ENCODE results near the gene RPS3. TPM values are rescaled to one million over a fixed set of nuclear protein-coding genes. Genes with fewer than 3 reads are reported as not detected.
"Not testable (repeated sequence)": the region's sequence is repeated elsewhere in the genome, so short reads cannot be mapped to it uniquely, and the experiment has no call there.

RPS3 gene
- total RNA-seq, 1 donor, result 6,603 TPM

GRCh38 chr11:75409971-75410370 lies 10.7 kb downstream of the RPS3 start:
- not testable (repeated sequence) for DNase-seq (ENCODE audit: low read depth in 2 of 3, low spot score in 2 of 3)

GRCh38 chr11:75413146-75413545 lies 13.8 kb downstream of the RPS3 start:
- not testable (repeated sequence) for DNase-seq (ENCODE audit: low read depth in 2 of 3, low spot score in 2 of 3)

- DNase-seq (ENCODE audit: low read depth in 2 of 3, low spot score in 2 of 3), result no peak
These were observed 14.5 kb downstream of the RPS3 start for GRCh38 chr11:75413864-75414263.

GRCh38 chr11:75420224-75421034 lies 21.1 kb downstream of the RPS3 start:
- DNase-seq (ENCODE audit: low read depth in 2 of 3, low spot score in 2 of 3), result no peak

GRCh38 chr11:75421035-75421602 lies 21.8 kb downstream of the RPS3 start:
- no peak for DNase-seq (ENCODE audit: low read depth in 2 of 3, low spot score in 2 of 3)

- no peak for DNase-seq (ENCODE audit: low read depth in 2 of 3, low spot score in 2 of 3)
These were observed 22.6 kb downstream of the RPS3 start for GRCh38 chr11:75421902-75422247.

GRCh38 chr11:75422248-75423231 lies 23.2 kb downstream of the RPS3 start:
- no peak for DNase-seq (ENCODE audit: low read depth in 2 of 3, low spot score in 2 of 3)

GRCh38 chr11:75423721-75424120 lies 24.4 kb downstream of the RPS3 start:
- DNase-seq (ENCODE audit: low read depth in 2 of 3, low spot score in 2 of 3), result no peak

GRCh38 chr11:75424396-75424795 lies 25.1 kb downstream of the RPS3 start:
- no peak for DNase-seq (ENCODE audit: low read depth in 2 of 3, low spot score in 2 of 3)

GRCh38 chr11:75425422-75425821 lies 26.1 kb downstream of the RPS3 start:
- no peak for DNase-seq (ENCODE audit: low read depth in 2 of 3, low spot score in 2 of 3)

- DNase-seq (ENCODE audit: low read depth in 2 of 3, low spot score in 2 of 3), result no peak
These were observed 27.4 kb downstream of the RPS3 start for GRCh38 chr11:75426720-75427086.

- DNase-seq (ENCODE audit: low read depth in 2 of 3, low spot score in 2 of 3), result no peak
These were observed 27.9 kb downstream of the RPS3 start for GRCh38 chr11:75427181-75427580.

GRCh38 chr11:75428281-75428724 lies 29.0 kb downstream of the RPS3 start:
- DNase-seq (ENCODE audit: low read depth in 2 of 3, low spot score in 2 of 3), result peak in 2 of 3 donors; percentile 88 to 95

GRCh38 chr11:75428989-75429640 lies 29.8 kb downstream of the RPS3 start:
- DNase-seq (ENCODE audit: low read depth in 2 of 3, low spot score in 2 of 3), result no peak

- no peak for DNase-seq (ENCODE audit: low read depth in 2 of 3, low spot score in 2 of 3)
These were observed 30.3 kb downstream of the RPS3 start for GRCh38 chr11:75429641-75429901.

GRCh38 chr11:75429902-75430713 lies 30.8 kb downstream of the RPS3 start:
- peak; percentile 39 to 73 (median 68) for DNase-seq (ENCODE audit: low read depth in 2 of 3, low spot score in 2 of 3)

GRCh38 chr11:75430714-75431532 lies 31.6 kb downstream of the RPS3 start:
- no peak for DNase-seq (ENCODE audit: low read depth in 2 of 3, low spot score in 2 of 3)

GRCh38 chr11:75431533-75432525 lies 32.5 kb downstream of the RPS3 start:
- no peak for DNase-seq (ENCODE audit: low read depth in 2 of 3, low spot score in 2 of 3)
